ENCODE measurements around the gene UNC13B.
"Not testable (repeated sequence)": the region's sequence is repeated elsewhere in the genome, so short reads cannot be mapped to it uniquely, and the experiment has no call there.

UNC13B gene

GRCh38 chr9:35395706-35396101 lies 233.9 kb downstream of the UNC13B start:
- no peak for DNase-seq

GRCh38 chr9:35396560-35397215 lies 234.9 kb downstream of the UNC13B start:
- no peak for DNase-seq

GRCh38 chr9:35397216-35397698 lies 235.4 kb downstream of the UNC13B start:
- no peak for DNase-seq

GRCh38 chr9:35397923-35398322 lies 236.1 kb downstream of the UNC13B start:
- DNase-seq, result no peak

- no peak for DNase-seq
Observed at GRCh38 chr9:35398651-35399335, 237.0 kb downstream of the UNC13B start.

GRCh38 chr9:35404865-35405264 lies 243.1 kb downstream of the UNC13B start:
- no peak for DNase-seq

- no peak for DNase-seq
Observed at GRCh38 chr9:35406183-35406959, 244.6 kb downstream of the UNC13B start.

GRCh38 chr9:35407846-35408245 lies 246.0 kb downstream of the UNC13B start:
- DNase-seq, result no peak

GRCh38 chr9:35409434-35409833 lies 247.6 kb downstream of the UNC13B start:
- not testable (repeated sequence) for DNase-seq

- no peak for DNase-seq
Observed at GRCh38 chr9:35414889-35415288, 253.1 kb downstream of the UNC13B start.

- no peak for DNase-seq
Observed at GRCh38 chr9:35415402-35416097, 253.7 kb downstream of the UNC13B start.

- no peak for DNase-seq
Observed at GRCh38 chr9:35416098-35416427, 254.3 kb downstream of the UNC13B start.

GRCh38 chr9:35422346-35422745 lies 260.5 kb downstream of the UNC13B start:
- DNase-seq, result no peak

GRCh38 chr9:35422753-35423152 lies 260.9 kb downstream of the UNC13B start:
- DNase-seq, result no peak

- DNase-seq, result no peak
Observed at GRCh38 chr9:35423499-35423898, 261.7 kb downstream of the UNC13B start.

- DNase-seq, result no peak
Observed at GRCh38 chr9:35424356-35425352, 262.8 kb downstream of the UNC13B start.

- DNase-seq, result no peak
Observed at GRCh38 chr9:35426627-35427026, 264.8 kb downstream of the UNC13B start.

- DNase-seq, result no peak
Observed at GRCh38 chr9:35431467-35431866, 269.7 kb downstream of the UNC13B start.

- DNase-seq, result no peak
Observed at GRCh38 chr9:35432076-35432475, 270.3 kb downstream of the UNC13B start.

- no peak for DNase-seq
Observed at GRCh38 chr9:35436933-35437332, 275.1 kb downstream of the UNC13B start.

GRCh38 chr9:35446012-35446411 lies 284.2 kb downstream of the UNC13B start:
- DNase-seq, result no peak

- DNase-seq, result no peak
Observed at GRCh38 chr9:35448496-35448895, 286.7 kb downstream of the UNC13B start.

Data from effector CD4-positive, alpha-beta T cell (primary cell).